Stimulated activated CD4-positive, alpha-beta T cell treated with anti-CD3 and anti-CD28 coated beads, Interleukin-12 subunit alpha, Interleukin-12 subunit beta, amount 100 ng/mL, for 4 hours (primary cell): Measurements from ENCODE around the gene SELENOV.
"Not testable (repeated sequence)": the region's sequence is repeated elsewhere in the genome, so short reads cannot be mapped to it uniquely, and the experiment has no call there.

Experiments
- DNase-seq: peaks from one replicate; pipeline ENCODE4 v3.0.0-alpha.2; 2020

SELENOV gene

DNA sequence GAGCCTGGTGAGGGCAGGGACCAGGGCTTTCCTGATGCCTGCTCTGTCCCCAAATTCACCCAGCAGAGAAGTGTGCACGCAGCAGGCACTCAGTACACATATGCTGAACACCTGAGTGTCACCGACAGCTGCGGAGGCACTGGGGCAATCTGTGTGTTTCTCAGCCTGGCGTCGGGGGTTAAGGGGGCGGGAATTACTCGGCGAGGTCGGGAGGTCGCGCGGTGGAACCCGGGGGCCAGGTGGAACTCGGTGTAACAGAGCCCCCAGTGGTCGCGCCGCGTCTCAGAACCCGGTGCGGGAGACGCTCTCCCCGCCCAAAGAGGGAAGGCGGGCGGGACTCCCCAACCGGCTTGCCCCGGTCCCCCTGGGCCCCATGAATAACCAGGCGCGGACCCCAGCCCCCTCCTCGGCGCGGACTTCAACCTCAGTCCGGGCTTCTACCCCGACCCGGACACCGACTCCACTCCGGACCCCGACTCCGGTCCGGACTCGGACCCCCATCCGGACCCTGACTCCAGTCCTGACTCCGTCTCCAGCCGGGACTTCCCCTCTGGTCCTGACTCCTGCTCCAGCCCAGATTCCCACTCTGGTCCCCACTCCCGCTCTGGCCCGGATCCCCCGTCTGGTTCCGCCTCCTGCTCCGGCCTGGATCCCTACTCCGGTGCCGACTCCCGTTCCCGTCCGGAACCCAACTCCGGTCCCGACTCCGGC is at the start of gene SELENOV:
Gene SELENOV, plus strand, starts transcription at position 300 of the 711 bp plus-strand sequence. Its CDS starts 74 bp downstream, at position 374.
- no peak for DNase-seq

- DNase-seq, result no peak
Observed at GRCh38 chr19:39465956-39466747, 48.8 kb upstream of the SELENOV start.

GRCh38 chr19:39467941-39468340 is 47.0 kb upstream of the SELENOV start:
- DNase-seq, result no peak

DNA sequence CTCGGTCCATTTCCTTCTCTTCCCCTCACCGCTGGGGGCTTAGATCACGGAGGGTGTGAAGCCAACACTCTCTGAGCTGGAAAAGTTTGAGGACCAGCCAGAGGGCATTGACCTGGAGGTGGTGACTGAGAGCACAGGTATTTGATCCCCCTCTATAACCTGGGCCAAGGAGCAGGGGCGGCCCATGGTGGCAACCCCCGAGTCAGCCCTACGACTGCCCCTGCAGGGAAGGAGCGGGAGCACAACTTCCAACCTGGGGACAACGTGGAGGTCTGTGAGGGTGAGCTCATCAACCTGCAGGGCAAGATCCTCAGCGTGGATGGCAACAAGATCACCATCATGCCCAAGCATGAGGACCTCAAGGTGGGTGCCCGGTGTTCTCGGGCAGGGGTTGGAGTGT is 45.9 kb upstream of the SELENOV start:
- no peak for DNase-seq

DNA sequence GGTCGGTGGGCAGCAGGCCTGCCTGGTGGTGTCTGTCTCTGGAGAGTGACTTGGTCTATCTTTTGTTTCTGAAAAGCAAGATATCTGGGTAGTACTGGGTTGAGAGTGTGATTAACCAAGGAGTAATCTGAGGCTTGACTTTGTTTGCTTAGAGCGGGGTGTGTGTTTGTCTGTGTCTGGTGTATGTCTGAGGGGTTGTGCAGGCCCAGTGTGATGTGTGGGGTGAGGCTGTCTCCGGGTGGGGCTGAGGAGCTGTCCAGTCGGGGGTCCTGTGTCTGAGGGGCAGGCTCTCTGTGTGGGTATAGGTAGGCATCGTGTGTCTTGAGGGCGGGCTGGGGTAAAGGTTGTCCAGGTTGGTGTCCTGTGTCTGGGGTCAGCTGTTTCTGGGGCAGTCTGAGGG is 45.4 kb upstream of the SELENOV start:
- no peak for DNase-seq

GRCh38 chr19:39470724-39471339 is 44.1 kb upstream of the SELENOV start:
- no peak for DNase-seq

DNA sequence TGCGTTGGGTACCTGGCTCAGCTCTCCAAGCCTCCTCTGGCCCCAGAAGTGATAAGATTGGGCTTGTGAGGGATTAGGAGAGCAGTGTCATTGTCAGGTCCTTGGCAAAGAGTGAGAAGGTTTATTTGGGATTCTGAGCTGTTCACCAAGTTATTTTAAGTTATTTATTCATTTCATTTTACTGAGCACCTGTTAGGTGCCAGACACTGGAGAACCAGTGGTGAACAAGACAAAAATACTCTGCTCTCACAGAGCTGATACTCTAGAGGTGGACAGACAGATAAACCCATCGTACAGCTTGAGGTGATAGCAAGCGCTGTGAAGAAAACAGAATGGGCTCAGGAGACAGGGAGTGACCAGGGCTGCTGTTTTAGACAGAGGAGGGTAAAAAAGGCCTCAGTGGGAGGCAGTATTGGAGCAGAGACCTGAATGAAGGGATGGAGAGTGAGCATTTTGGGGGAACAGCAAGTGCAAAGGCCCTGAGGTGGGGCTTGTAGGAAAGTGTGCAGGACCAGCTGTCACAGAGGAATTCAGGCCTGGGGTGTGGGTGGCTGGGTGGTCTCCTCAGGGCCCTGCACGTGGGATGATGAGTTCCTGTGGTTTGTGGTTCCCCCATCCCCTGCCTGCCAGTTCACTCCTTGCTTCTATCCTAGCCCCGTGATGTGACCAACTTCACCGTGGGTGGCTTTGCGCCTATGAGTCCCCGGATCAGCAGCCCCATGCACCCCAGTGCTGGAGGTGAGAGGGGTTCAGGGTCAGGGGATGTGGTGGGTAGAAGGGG is 43.0 kb upstream of the SELENOV start:
- no peak for DNase-seq

DNA sequence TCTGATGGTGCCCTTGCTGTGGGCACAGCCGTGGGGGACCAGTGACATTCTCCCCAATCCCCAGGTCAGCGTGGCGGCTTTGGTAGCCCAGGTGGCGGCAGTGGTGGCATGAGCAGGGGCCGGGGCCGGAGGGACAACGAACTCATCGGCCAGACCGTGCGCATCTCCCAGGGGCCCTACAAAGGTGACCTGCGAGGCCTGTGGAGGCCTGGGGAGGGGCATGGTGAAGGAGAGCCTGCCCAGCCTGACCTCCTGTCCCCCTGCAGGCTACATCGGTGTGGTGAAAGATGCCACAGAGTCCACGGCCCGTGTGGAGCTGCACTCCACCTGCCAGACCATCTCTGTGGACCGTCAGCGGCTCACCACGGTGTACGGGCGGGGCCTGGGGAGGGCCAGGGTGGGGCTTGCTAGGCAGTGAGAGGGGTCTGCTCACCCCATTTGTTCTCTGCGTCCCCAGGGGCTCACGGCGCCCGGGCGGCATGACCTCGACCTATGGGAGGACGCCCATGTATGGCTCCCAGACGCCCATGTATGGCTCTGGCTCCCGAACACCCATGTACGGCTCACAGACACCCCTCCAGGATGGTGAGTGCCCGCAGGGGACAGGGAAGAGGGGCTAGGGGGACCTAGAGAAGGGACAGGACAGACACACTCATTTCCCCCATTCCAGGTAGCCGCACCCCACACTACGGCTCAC is 42.0 kb upstream of the SELENOV start:
- DNase-seq, result no peak

DNA sequence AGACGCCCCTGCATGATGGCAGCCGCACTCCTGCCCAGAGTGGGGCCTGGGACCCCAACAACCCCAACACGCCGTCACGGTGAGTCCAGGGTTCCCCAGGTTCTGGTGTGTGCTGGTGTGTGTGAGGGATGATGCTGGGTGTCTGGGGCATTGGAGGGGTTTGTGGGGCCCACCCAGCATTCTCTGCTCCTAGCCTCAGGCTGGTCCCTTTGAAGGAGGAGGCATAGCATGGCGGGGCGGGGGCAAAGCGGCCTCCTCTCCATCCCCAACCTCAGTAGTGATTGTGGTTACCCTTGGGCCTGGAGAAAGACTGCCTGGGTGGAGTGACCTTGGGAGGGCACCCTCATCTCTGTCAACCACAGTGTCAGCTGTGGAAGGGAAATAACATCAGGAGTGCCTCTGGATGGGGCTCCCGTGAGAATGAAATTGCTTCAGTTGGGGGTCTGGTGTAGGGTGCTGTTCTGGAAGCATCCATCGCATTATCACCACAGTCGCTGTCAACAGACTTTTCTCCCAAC is 41.4 kb upstream of the SELENOV start:
- DNase-seq, result no peak

DNA sequence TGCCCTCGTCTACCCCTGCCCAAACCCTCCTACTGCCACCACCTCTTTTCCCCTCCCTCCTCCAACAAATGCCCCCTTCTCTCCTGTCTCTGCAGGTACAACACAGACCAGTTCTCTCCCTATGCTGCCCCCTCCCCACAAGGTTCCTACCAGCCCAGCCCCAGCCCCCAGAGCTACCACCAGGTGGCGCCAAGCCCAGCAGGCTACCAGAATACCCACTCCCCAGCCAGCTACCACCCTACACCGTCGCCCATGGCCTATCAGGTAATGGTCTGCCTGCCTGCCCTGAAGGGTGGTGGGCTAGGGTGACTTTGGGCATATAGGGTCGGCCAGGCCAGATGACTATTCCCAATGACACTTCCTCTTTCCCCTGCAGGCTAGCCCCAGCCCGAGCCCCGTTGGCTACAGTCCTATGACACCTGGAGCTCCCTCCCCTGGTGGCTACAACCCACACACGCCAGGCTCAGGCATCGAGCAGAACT is 40.8 kb upstream of the SELENOV start:
- peak; percentile 75 for DNase-seq

DNA sequence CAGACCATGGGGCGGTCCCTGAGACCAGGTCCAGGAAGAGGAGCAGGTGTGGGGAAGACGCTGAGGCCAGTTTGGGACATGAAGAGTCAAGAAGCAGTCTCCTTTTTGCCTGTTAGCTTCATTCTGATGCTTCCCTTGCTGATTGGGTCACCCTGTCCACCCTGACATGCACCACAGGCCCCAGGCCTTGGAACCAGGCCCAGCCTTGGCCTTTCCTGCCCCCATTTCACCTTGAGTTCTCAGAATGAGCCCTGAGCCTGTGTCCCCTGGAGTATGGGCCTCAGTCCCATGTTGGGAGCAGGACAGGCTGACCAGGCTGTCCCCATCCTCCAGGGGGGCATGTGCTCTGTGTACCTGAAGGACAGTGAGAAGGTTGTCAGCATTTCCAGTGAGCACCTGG is 39.2 kb upstream of the SELENOV start:
- no peak for DNase-seq

DNA sequence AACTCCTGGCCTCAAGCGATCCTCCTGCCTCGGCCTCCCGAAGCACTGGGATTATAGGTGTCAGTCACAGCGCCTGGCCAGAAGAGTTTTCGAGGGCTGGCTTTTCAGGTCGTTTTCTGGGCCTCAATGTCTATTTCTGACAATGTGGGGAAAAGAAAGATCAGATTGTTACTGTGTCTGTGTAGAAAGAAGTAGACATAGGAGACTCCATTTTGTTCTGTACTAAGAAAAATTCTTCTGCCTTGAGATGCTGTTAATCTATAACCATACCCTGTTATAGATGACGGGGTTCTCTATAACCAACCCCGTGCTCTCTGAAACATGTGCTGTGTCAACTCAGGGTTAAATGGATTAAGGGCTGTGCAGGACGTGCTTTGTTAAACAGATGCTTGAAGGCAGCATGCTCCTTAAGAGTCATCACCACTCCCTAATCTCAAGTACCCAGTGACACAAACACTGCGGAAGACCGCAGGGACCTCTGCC is 35.6 kb upstream of the SELENOV start:
- DNase-seq, result not testable (repeated sequence)

DNA sequence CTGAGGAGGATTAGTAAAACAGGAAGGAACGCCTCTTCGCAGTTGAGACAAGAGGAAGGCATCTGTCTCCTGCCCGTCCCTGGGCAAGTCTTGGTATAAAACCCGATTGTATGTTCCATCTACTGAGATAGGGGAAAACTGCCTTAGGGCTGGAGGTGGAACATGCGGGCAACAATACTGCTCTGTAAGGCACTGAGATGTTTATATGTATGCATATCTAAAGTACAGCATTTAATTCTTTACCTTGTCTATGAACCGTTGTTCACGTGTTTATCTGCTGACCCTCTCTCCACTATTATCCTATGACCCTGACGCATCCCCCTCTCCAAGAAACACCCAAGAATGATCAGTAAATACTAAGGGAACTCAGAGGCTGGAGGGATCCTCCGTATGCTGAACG is 35.0 kb upstream of the SELENOV start:
- no peak for DNase-seq

- peak; percentile 99 for DNase-seq
Observed at GRCh38 chr19:39480337-39481228, 34.4 kb upstream of the SELENOV start, which contains the start of gene TIMM50. Gene TIMM50 (plus strand): TSS chr19:39480838. CDS start chr19:39480854, 16 bp downstream.

- no peak for DNase-seq
Observed at GRCh38 chr19:39481229-39481545, 33.8 kb upstream of the SELENOV start.

DNA sequence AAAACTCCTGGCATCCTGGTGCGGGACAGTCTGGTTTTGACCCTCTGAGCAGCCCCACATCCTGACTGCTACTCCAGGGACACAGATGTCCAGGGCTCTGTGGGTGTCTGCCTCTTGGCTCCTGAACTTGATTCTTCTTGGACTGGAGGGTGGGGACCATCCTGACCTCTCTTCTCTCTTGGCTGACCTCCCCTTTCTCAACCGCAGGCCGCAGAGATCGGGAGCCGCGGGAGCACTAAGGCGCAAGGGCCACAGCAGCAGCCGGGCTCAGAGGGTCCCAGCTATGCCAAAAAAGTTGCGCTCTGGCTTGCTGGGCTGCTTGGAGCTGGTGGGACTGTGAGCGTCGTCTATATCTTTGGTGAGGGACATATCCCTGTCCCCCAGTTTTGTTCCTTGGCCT is 33.3 kb upstream of the SELENOV start:
- DNase-seq, result no peak

GRCh38 chr19:39483141-39483540 is 31.8 kb upstream of the SELENOV start:
- no peak for DNase-seq

GRCh38 chr19:39489756-39490155 is 25.2 kb upstream of the SELENOV start:
- no peak for DNase-seq

DNA sequence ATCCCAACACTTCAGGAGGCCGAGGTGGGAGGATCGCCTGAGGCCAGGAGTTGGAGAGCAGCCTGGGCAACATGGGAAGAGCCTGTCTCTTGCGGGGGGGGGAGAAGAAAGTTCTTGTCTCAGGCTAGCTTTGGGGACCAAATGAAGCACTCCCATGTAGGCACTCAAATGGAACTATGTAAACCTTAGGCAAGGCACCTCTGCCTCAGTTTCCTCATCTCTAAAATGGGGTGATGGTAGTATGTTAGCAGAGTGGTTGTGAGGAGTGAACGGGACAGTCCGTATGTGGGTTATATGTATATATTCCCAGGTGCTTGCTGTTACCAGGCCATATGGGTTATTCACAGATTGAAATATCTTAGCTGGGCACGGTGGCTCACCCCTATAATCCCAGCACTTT is 22.7 kb upstream of the SELENOV start:
- no peak for DNase-seq

DNA sequence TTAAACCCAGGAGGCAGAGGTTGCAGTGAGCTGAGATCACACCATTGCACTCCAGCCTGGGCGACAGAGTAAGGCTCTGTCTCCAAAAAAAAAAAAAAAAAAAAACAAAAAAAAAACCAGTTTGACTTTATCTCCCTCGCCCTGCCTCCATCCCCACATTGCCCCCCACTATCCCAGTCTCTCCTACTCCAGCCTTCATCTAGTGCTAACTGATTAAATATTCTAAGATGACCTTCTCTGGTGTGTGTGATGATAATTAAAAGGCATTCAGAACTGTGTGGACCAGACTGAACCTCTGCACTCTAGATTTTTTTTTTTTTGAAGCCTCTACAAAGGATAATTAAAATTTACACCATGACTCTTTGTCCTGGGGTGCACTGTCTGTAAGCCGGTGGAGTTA is 22.2 kb upstream of the SELENOV start:
- DNase-seq, result no peak

DNA sequence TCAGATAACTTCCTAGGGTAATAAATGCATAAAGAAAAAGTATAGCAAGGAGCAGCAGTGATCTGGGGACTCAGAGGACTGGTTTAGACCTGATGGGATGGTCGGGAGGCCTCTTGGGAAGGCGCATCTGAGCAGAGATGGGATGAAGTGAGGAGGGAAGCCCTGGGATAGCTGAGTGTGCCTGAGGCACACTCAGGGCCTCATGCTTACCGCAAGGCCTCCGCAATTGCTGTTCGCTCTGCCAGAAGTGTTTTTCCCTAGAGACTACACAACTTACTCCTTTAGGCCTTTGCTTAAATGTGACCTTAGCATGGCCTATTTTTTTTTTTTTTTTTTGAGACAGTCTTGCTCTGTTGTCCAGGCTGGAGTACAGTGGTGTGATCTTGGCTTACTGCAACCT is 20.3 kb upstream of the SELENOV start:
- no peak for DNase-seq
